ENCODE data around the gene TPX2.

The TPX2 gene

DNA sequence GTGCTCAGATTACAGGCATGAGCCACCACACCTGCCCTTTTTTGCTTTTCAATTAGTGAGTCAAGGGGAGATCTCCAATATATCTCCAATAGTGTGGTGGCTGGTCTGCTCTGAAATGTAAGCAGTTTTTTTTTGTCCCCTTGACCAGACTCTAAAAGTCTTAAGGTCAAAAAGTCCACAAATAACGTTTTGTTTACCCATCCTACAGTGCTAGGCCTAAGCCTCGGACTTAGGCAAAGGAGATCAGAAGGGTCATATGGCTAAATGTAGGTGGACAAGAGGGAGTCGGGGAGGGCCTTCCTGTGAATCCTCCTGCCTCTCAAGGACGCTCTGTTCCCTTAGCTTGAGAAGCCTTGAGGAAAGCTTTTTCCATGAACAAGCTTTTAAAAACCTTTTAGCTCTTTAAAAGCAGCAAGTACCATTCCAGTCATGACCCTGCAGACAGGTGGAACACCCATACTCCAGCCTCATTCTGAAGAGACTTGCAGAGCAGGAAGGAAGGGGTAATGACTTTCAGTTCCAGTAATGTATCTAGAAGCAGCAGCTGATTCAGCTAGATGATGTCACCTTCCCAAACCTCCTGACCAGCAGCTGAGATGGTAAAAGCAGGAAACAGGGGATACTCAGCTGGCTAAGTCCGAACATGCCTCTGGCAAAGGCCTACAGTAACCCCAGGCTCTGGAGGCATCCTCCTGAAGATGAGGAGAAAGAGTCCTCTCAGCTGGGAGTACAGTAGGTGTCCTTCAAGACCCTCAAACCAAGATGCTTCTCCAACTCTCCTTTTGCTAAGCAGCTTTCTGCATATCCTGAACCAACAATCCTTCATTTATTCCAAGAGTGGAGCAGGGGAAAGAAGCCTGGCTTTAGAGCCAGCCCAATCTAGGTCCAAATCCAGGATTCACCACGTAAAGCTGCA is 40.0 kb upstream of the TPX2 start:
- Histone ChIP-seq H3K27ac (ENCODE audit: insufficient read depth, low read depth, low read length, poor library complexity, severe bottlenecking) (no peak overlapping the region), H3K9me3 (ENCODE audit: control insufficient read depth, low read length) (no peaks in the 10 kb centered on the region), H3K4me1 (ENCODE audit: control insufficient read depth, insufficient read depth, low read length) (peaks cover 5% of the 10 kb centered on the region), H3K4me3 (ENCODE audit: insufficient read depth, low read depth, low read length) (no peak overlapping the region), H3K27me3 (ENCODE audit: control insufficient read depth, insufficient read depth, low read length, poor library complexity, severe bottlenecking) (no peaks in the 10 kb centered on the region), H3K36me3 (ENCODE audit: control insufficient read depth, insufficient read depth, low read length) (peaks cover 3% of the 10 kb centered on the region)
- WGBS, 2 experiments: 91 to 95% methylated on average over 6 of the region's 6 CpGs

DNA sequence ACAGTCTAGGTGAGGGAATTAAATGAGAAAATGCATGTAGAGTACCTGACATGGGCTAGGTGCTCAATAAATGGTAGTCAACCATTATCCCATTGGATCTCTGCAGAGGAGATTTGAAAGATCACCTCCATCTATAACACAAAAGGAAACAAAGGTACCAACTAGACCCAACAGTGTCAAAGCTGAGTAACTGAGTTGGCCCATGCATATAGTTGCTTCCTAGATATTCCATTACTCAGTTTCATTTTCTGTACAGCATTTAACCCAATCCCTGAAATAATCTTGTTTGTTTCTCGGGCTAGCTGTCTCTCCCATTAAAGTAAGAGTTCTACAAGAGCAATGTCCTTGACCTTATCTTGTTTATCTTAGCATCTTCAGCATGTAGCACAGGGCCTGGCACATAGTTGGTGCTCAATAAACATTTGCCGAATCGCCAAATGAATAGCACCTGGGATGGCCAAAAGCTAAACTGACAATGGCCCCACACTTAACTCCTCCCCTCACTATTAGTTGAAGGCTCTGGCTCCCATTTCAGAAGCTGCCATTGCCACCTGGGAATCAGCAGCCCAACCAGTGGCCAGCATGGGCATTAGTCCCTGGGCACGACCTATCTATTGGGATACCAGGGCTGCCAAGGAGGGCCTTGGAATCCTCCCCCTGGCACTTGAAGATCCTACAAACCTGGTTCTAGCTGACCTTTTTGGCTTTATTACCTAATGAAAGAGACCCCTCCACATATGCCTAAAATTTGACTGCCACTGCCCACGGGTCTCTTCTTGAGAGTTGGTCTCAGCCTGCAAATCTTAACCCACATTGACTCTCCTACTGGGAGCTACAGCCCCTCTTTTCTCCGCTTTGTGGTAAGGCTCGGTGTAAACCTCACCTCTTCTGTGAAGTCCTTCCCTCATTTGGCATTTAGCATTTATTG is 39.0 kb upstream of the TPX2 start:
- Histone ChIP-seq H3K27me3 (ENCODE audit: control insufficient read depth, insufficient read depth, low read length, poor library complexity, severe bottlenecking) (no peaks in the 10 kb centered on the region), H3K4me3 (ENCODE audit: insufficient read depth, low read depth, low read length) (no peak overlapping the region), H3K4me1 (ENCODE audit: control insufficient read depth, insufficient read depth, low read length) (no peaks in the 10 kb centered on the region), H3K27ac (ENCODE audit: insufficient read depth, low read depth, low read length, poor library complexity, severe bottlenecking) (no peak overlapping the region), H3K36me3 (ENCODE audit: control insufficient read depth, insufficient read depth, low read length) (peaks cover 3% of the 10 kb centered on the region), H3K9me3 (ENCODE audit: control insufficient read depth, low read length) (no peaks in the 10 kb centered on the region)
- WGBS, 2 experiments: 93 to 97% methylated on average over 7 of the region's 7 CpGs

DNA sequence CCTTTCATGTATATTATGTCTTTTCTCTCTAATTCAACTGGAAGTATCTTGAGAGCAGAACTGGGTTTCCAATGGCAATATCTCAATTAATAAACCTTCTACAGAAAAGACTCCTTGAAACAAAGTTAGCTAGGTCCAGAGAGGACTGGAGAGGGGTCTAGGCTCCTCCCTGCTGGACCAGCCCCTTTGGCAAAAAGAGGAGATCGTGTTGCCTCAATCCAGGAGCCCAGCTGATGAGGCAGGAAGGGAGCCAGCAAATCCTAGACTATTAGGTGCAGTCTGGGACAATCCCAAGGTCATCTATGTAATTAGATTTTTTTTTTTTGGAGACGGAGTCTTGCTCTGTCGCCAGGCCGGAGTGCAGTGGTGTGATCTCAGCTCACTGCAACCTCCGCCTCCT is 38.3 kb upstream of the TPX2 start:
- no peaks in the 10 kb centered on the region for H3K4me1 ChIP-seq (ENCODE audit: control insufficient read depth, insufficient read depth, low read length)
- H3K27ac ChIP-seq (ENCODE audit: insufficient read depth, low read depth, low read length, poor library complexity, severe bottlenecking): no peak overlapping the region
- 84 to 92% methylated on average over 5 of the region's 5 CpGs for WGBS, 2 experiments

DNA sequence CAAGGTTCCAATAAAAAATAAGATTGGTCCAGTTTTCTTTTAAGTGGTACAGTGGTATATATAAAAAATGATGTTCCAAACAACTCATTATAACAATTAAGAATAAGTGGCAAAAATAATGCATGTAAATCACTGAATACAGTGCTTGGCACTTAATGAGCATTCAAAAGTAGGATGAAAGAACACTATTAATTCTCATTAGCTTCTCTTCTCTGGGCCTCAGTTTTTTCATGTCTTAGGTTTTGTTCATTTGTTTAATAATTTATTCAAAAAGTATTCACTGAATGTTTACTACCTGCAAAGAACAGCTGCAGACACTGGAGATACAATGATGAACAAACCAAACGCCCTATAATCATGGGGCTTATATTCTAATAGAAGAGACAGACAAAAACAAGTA is 37.5 kb upstream of the TPX2 start:
- WGBS, 2 experiments: 100% methylated on average over 1 of the region's 1 CpG; no CpG with 5 or more reads in 1 of the 2 experiments
- no peak overlapping the region for H3K27ac ChIP-seq (ENCODE audit: insufficient read depth, low read depth, low read length, poor library complexity, severe bottlenecking)

More for the DNA sequence above, 38.3 kb upstream of the TPX2 start:
- Histone ChIP-seq H3K9me3 (ENCODE audit: control insufficient read depth, low read length) (no peaks in the 10 kb centered on the region), H3K4me3 (ENCODE audit: insufficient read depth, low read depth, low read length) (no peak overlapping the region), H3K27me3 (ENCODE audit: control insufficient read depth, insufficient read depth, low read length, poor library complexity, severe bottlenecking) (no peaks in the 10 kb centered on the region), H3K36me3 (ENCODE audit: control insufficient read depth, insufficient read depth, low read length) (peaks cover 6% of the 10 kb centered on the region)

DNA sequence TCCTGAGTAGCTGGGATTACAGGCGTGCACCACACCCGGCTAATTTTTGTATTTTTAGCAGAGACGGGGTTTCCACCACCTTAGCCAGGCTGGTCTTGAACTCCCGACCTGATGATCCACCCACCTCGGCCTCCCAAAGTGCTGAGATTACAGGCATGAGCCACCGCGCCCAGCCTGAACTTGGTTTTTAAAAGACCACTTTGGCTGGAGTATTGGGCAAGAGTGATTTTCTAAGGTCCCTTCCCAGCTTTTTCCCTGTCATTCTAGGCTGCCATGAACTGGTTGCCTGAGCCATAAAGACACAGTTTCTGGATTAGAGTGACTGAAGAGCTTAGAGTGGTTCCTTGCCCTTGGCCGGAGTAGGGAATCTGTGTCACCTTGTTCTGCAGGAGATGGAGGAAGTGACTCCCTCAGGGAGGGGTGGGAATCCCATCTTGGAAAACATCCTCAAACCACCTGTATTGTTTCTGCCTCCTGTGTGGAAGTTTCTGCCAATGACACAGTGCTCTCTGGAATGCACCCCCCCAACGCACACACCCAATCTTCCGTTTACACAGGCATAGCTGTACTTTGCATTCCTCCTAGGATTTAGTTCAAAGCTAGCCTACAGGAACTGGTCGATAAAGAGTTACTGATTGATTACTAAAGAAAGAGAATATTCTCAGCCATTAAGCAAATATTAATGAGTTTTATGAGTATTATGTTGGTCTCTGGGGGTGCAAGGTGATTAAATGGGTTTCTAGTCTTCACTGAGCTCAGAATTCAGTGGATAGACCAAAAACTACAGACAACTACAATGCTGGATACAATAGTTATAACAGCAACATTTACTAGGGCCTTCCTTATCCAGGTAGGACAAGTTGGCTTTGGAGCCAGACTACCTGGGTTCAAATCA is 34.6 kb upstream of the TPX2 start:
- Histone ChIP-seq H3K4me3 (ENCODE audit: insufficient read depth, low read depth, low read length) (no peak overlapping the region), H3K9me3 (ENCODE audit: control insufficient read depth, low read length) (no peaks in the 10 kb centered on the region), H3K4me1 (ENCODE audit: control insufficient read depth, insufficient read depth, low read length) (peaks cover 13% of the 10 kb centered on the region), H3K27me3 (ENCODE audit: control insufficient read depth, insufficient read depth, low read length, poor library complexity, severe bottlenecking) (no peaks in the 10 kb centered on the region), H3K27ac (ENCODE audit: insufficient read depth, low read depth, low read length, poor library complexity, severe bottlenecking) (no peak overlapping the region), H3K36me3 (ENCODE audit: control insufficient read depth, insufficient read depth, low read length) (peaks cover 8% of the 10 kb centered on the region)
- WGBS, 2 experiments: 93 to 94% methylated on average over 10 to 11 of the region's 11 CpGs

More for the DNA sequence above, 37.5 kb upstream of the TPX2 start:
- Histone ChIP-seq H3K36me3 (ENCODE audit: control insufficient read depth, insufficient read depth, low read length) (peaks cover 5% of the 10 kb centered on the region), H3K9me3 (ENCODE audit: control insufficient read depth, low read length) (no peaks in the 10 kb centered on the region), H3K27me3 (ENCODE audit: control insufficient read depth, insufficient read depth, low read length, poor library complexity, severe bottlenecking) (no peaks in the 10 kb centered on the region), H3K4me3 (ENCODE audit: insufficient read depth, low read depth, low read length) (no peak overlapping the region), H3K4me1 (ENCODE audit: control insufficient read depth, insufficient read depth, low read length) (no peaks in the 10 kb centered on the region)

DNA sequence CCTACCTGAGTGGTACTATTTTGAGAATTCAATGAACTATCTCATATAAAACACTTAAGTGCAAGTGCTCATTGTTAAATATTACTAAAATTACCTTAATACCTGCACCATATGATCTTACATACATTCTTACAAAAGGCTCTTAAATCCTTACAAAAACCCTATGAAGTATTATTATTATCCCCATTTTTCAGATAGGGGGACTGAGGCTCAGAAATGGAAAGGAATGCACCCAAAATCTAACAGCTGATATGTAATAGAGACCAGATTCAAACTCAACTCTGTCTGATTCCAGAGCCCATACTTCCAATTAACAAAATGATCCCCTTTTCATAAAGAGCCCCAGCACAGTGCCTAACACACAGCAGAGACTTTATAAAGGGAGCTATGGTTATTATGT is 33.9 kb upstream of the TPX2 start:
- H3K27ac ChIP-seq (ENCODE audit: insufficient read depth, low read depth, low read length, poor library complexity, severe bottlenecking): no peak overlapping the region
- H3K27me3 ChIP-seq (ENCODE audit: control insufficient read depth, insufficient read depth, low read length, poor library complexity, severe bottlenecking): no peaks in the 10 kb centered on the region
- H3K36me3 ChIP-seq (ENCODE audit: control insufficient read depth, insufficient read depth, low read length): peaks cover 8% of the 10 kb centered on the region
- H3K4me3 ChIP-seq (ENCODE audit: insufficient read depth, low read depth, low read length): no peak overlapping the region
- H3K9me3 ChIP-seq (ENCODE audit: control insufficient read depth, low read length): no peaks in the 10 kb centered on the region
- peaks cover 13% of the 10 kb centered on the region for H3K4me1 ChIP-seq (ENCODE audit: control insufficient read depth, insufficient read depth, low read length)

DNA sequence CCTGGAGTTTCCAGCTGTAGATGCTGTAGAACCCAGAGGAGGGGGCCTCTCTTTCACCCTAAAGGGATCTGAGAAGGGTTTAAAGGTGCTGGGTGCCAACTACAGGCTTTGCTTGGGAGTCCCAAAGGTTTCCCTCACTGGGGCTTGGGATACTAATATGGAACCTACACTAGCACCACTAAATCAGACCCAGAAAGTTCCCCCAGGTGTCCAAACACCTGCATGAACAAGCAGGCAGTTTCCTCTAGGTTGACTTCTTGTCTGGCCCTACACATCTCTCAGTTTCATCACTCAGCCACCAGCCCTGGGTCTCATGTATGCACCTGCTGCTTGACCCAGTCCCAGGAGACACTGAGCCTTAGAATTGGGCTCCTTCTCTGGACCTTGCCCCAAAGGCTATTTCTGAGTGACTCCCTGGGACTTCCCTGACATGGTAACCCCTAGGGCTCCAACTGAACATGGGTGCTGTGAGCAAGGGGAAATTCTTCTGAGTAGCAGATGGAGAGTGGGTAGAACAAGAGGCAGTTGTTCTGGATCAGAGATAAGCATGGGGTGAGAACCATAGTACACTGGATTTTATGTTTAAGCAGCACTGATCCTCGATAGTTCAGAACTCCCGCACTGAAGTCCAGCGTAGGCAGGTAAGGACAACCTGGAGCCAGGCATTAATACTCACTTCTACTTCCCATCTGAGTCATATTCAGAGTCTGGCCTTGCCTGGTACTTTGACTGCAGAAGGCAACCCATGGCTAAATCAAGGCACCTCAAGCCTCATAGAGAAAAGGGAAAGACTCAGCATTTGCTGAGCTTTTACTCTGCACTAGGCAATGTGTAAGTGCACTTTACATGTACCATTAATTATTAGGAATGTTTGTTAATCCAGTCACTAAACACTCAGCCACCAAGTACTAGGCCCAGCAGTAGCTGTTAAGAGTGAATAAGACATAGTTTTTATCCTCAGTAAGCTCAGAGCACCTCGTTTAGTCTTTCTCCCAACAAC is 33.2 kb upstream of the TPX2 start:
- Histone ChIP-seq H3K4me1 (ENCODE audit: control insufficient read depth, insufficient read depth, low read length) (peaks cover 13% of the 10 kb centered on the region), H3K27ac (ENCODE audit: insufficient read depth, low read depth, low read length, poor library complexity, severe bottlenecking) (no peak overlapping the region)
- WGBS, 2 experiments: 96% methylated on average over 4 of the region's 4 CpGs

DNA sequence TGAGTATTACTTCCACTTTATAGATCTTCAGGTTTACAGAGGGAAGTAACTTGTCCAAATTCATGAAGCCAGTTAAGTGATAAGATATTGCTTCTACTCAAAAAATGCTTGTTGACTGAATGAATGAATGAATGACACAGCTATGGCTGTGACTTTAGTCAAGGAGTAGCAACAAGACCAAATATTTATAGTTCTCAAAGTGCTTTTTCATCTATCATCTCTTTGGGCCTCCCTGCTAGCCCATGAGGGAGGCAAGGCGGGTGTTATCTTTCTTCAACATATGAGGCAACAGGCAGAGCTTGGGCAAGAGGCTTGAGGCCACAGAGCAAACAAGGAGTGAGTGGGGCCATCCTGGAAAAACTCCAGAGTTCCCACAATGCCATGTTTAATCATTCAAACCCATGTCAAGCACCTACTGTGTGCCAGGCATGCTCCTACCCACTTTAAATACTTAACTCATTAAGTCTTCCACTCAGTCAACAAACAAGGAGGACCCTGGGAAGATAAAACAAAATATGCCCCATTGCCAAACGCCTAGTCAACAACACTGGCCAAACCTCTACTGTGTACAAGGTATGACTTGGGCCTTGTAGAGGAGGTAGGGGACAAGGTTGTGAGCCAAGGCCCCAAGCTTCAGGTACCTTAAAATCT is 32.4 kb upstream of the TPX2 start:
- Histone ChIP-seq H3K9me3 (ENCODE audit: control insufficient read depth, low read length) (no peaks in the 10 kb centered on the region), H3K4me3 (ENCODE audit: insufficient read depth, low read depth, low read length) (no peak overlapping the region), H3K27me3 (ENCODE audit: control insufficient read depth, insufficient read depth, low read length, poor library complexity, severe bottlenecking) (no peaks in the 10 kb centered on the region), H3K4me1 (ENCODE audit: control insufficient read depth, insufficient read depth, low read length) (peaks cover 15% of the 10 kb centered on the region), H3K36me3 (ENCODE audit: control insufficient read depth, insufficient read depth, low read length) (peaks cover 15% of the 10 kb centered on the region), H3K27ac (ENCODE audit: insufficient read depth, low read depth, low read length, poor library complexity, severe bottlenecking) (no peak overlapping the region)
- 94 to 96% methylated on average over 2 of the region's 2 CpGs for WGBS, 2 experiments

More for the DNA sequence above, 33.2 kb upstream of the TPX2 start:
- Histone ChIP-seq H3K4me3 (ENCODE audit: insufficient read depth, low read depth, low read length) (no peak overlapping the region), H3K27me3 (ENCODE audit: control insufficient read depth, insufficient read depth, low read length, poor library complexity, severe bottlenecking) (no peaks in the 10 kb centered on the region), H3K36me3 (ENCODE audit: control insufficient read depth, insufficient read depth, low read length) (peaks cover 11% of the 10 kb centered on the region), H3K9me3 (ENCODE audit: control insufficient read depth, low read length) (no peaks in the 10 kb centered on the region)
